ENCODE results near the gene MCM6. TPM values are rescaled to one million over a fixed set of nuclear protein-coding genes. Genes with fewer than 3 reads are reported as not detected.
"Not testable (repeated sequence)": the region's sequence is repeated elsewhere in the genome, so short reads cannot be mapped to it uniquely, and the experiment has no call there.

Gene MCM6
- polyA plus RNA-seq, 4 donors, result 58.1 to 69.4 (median 64.1) TPM

DNA sequence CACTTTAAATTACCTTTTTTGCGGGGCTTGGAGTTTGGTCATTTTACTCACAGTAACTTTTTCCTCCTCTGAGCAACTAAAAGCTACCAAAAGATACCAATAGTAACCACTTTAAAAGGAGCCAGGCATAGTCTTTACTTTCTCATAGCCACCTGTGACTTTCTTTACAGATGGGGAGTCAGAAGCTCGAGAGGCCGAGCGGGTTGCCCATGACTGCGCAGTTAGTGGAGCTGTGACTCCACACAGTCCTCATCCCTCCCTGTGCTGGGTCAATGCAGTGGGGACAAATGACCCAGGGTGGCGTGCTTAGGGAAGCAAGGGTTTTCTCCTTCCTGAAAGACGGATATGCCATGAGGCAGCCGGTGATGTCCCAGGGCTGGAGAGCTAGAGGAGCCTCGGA lies 51.1 kb downstream of the MCM6 start:
- DNase-seq (ENCODE audit: low read depth in 4 of 4, low spot score in 3 of 4), result no peak

DNA sequence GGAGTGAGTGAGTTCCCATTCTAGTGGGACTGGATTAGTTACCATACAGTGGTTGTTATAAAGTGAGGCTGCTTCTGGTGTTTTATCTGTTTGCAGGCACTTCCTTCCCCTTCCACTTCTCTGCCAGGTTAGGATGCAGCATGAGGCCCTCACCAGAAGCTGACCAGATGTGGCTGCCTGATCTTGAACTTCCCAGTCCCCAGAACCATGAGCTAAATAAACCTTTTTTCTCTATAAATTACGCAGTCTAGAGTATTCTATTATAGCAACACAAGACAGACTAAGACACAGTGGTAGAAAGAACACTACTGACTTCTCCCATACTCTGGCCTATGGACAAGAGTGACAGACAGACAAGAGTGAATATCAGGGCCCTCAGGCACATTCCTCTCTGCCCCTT lies 53.4 kb downstream of the MCM6 start:
- no peak for DNase-seq (ENCODE audit: low read depth in 4 of 4, low spot score in 3 of 4)

DNA sequence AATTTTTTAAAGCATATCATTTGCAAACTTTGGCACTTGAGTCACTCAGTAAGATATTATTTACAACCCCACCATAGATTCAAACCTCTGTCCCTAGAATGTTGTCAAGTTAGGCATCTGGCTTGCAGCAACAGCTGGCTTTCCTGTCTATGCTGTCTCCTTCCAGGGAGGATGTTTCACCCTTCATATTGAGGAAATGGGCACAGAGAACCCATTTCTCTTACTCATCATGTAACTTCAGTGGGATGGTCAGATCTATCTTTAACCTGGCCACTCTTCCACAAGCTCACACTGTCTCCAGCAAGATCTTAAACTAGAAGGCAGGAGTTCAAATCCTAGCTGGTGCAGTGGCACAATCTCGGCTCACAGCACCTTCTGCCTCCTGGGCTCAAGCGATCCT lies 55.1 kb downstream of the MCM6 start:
- no peak for DNase-seq (ENCODE audit: low read depth in 4 of 4, low spot score in 3 of 4)

DNA sequence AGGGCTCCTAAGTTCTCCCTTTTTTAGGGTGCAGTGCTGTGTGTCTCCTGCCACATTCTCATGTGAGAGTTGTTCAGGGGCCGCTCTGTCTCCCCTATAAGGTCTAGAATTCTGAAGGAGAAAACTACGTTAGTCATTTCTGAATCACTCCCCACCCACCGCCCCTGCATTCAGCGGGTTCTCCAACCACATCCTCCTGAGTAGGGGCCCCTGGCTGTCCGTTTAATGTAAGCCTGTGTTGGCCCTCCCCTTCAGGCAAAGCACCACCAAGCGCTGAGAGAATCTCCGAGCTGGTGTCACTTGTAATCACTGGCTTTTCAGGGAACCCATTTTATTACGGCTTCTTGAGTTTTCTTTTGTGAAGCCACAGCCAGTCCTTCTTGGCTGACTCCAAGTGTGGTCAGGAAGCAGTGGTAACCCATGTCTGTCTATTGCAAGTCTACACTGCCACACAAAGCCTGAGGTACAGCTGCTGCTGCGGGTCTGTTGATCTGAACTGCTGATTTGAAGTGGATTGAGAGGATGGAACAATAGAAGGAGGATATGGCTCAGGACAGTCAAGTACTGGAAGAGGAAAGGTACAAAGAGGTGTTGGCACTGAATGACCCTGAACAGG lies 56.1 kb downstream of the MCM6 start:
- DNase-seq (ENCODE audit: low read depth in 4 of 4, low spot score in 3 of 4), result no peak

DNA sequence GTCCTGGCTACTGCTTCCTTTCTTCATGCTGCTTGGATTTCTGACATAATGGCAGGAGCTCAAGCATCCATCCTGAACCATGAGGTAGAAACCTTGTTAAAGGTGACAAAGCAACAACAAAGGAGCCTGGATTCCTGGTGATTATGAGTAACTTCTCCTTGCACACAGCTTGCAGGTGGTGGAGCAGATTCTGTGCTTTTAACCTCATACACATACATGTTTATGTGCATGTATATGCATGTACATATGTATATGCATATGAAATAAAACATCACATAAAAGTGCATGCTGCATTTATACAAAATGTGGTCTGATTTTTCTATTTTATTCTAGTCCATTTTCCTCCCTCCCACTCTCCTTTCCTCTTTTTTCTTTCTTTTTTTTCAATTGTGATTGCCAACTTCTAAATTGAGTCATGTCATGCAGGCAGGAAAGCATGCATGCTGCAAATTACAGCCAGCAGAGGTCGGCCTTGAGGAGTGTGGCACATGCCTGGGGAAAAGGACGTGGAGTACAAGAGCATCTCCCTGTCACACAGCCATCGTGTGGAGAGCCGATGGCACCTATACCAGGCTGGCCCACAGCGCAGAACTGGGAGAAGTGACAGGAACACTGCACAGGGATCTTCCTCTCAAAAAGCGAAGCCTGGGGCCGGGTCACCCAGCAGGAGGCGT lies 57.2 kb downstream of the MCM6 start:
- DNase-seq (ENCODE audit: low read depth in 4 of 4, low spot score in 3 of 4), result no peak

DNA sequence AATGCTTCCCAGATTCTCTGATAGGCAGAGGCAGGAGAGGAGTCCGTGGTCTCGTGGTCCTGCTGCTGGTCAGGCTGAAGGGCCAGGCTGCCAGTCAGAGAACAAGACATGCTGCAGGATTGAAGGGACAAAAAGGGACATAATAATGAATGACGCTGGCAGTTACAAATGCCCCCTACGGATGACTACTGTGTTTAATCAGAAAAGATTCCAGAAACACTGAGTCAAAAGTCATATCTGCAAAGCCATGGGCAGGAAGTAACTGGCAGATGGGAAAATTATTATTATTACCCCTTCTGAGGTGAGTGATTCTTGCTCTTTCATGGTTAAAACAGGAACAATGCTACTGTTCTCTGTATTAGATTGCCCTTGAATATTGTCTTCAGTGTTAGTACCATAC lies 58.3 kb downstream of the MCM6 start:
- DNase-seq (ENCODE audit: low read depth in 4 of 4, low spot score in 3 of 4), result no peak

DNA sequence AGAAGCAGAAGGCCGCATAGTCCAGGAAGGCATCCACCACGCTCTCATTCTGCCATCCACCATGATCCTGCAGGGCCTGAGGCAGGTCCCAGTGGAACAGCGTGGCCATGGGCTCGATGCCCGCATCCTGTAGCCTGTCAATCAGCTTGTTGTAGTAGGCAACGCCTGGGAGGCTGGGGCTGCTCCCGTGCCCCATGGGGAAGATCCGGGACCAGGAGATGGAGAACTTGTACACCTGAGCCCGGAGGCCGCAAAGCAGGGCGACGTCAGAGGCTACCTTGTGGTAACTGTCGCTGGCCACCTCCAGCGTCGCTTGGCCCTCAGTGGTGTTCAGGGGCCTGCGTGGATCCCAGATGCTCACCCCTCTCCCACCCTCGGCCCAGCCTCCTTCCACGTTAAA lies 58.8 kb downstream of the MCM6 start:
- DNase-seq (ENCODE audit: low read depth in 4 of 4, low spot score in 3 of 4), result no peak

DNA sequence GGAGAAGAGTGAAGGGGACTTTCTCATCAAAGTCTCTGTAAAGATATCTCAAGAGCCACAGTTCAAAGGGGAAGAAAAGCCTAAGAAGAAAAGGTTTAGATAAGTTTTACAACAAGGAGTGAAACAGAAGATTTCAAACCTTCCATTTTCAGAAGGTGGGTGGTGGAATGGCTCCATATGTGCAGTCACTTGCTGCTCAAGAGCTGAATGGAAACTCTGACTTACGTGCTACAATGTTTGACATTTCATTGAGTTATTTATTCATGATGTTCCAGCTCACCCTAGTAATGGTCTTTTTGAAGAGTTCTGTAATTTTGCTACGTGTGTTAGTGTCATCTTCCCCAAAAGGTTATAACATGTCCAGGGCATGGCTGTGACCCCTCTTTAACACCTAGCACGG lies 61.0 kb downstream of the MCM6 start:
- DNase-seq (ENCODE audit: low read depth in 4 of 4, low spot score in 3 of 4), result no peak

DNA sequence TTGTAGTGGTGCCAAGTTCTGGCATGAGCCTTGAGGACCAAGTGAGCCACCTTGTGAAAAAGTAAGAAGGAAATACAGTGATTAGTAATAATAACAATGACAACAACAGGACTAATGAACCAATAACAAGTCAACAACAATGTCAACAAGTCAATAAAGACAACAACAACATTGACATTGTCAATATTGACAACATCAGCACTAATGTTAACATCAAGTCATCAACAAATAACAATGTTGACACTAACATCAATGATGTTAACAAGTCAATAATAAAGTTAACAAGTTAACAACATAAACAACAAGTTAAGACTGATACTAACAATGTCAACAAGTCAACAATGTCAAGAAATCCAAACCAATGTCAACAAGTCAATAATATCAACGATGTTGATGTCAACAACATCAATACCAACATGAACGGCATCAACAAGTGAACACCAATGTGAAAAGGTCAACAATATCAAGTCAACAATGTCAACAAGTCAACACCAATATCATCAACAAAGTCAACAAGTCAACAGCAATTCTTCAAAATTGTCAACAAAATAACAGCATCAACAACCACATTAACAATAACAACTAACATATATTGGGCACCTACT lies 63.2 kb downstream of the MCM6 start:
- no peak for DNase-seq (ENCODE audit: low read depth in 4 of 4, low spot score in 3 of 4)

DNA sequence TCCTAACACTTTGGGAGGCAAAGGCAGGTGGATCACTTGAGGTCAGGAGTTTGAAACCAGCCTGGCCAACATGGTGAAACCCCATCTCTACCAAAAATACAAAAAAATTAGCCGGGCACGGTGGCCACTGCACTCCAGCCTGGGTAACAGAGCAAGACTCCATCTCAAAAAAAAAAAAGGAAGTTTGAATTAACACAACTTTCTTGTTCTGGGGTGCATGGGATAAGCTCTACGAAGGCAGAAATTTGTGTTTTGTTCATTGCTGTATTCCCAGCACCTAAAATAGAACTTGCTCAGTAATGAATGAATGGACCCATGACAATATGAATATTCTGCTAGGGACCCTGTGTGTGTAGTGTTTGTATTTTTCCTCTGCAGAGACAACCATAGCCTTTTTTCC lies 68.4 kb downstream of the MCM6 start:
- DNase-seq (ENCODE audit: low read depth in 4 of 4, low spot score in 3 of 4), result not testable (repeated sequence)

DNA sequence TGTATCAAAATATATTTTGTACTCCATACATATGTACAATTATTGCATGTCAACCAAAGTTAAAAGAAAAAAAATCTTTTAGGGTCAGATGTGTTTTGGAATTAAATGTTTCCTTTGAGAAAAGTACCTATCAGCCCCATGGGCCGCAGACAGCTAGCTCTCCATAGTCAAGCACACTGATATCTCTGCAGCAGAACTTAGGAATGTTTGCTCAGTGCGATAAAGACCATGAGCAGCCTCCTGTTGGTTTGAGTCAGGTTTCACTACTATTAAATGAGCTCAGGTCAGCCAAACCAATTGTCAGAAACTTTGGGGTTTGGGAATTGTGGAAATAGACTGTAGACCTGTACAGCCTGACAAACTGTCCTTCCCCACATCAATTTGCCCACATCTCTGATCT lies 73.0 kb downstream of the MCM6 start:
- DNase-seq (ENCODE audit: low read depth in 4 of 4, low spot score in 3 of 4), result no peak

DNA sequence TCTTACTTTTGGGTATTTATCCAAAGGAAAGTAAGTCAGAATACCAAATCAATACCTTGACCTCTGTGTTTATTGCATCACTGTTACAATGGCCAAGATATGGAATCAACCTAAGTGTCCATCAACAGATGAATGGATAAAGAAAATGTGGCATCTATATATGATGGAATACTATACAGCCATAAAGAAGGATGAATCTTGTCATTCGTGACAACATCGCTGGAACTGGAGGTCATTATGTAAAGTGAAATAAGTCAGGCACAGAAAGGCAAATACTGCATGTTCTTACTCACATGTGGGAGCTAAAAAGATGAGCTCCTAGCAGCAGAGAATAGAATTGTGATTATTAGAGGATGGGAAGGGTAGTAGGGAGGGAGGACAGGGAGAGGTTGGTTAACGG lies 73.9 kb downstream of the MCM6 start:
- DNase-seq (ENCODE audit: low read depth in 4 of 4, low spot score in 3 of 4), result no peak

DNA sequence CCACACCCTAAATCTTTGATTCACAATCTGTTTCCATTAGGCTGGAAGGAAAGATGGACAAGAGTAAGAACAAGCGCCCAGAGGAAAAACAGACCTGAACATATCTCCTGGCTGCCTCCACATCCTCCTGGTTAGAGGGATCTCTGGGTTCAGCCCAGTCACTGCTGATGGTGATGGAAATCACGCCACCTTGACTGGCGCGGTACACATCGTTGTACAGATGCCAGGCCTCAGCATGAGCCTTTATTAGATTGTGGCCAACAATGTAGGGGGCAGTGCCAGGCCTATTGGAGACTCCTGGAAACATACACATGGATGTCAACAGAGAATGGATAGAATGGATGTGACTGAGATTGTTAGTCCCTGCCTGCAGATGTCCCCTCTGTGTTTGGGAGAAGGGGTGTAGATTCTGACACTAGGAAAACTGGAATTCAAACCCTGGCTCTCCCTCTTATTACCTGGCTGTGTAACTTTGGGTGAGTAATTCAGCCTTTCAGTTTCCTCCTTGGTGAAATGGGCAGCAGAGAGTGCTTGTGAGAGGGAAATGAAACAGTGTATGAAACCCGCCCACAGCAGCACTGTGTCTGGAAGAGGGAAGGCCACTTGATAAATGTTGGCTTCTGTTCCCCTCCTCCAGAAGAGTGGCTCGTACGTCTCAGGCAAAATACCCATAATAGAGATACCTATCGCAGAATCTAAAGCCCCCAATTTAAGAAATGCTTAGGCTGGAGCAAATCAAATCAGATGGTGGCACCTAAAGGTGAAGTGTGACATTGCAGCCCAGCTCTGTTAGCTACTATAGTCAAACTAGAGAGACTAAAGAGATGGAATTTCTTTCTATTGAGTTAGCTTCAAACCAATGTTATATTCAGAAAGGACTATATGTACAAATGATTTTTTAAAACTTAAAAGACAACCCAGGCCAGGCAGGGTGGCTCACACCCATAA lies 75.5 kb downstream of the MCM6 start:
- DNase-seq (ENCODE audit: low read depth in 4 of 4, low spot score in 3 of 4), result no peak

DNA sequence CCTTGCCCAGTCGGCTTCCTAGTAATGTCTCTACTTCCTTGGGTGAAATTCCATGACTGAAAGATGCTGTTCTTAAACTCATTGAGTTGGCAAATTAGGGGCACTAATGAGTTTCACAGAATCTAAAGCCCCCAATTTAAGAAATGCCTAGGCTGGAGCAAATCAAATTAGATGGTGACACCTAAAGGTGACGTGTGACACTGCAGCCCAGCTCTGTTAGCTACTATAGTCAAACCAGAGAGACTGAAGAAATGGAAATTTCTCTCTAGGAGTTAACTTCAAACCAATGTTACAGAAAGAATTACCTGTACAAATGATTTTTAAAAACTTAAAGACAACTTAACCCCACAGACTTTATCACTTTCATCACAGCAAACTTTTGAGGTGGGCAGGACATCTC lies 76.5 kb downstream of the MCM6 start:
- no peak for DNase-seq (ENCODE audit: low read depth in 4 of 4, low spot score in 3 of 4)

DNA sequence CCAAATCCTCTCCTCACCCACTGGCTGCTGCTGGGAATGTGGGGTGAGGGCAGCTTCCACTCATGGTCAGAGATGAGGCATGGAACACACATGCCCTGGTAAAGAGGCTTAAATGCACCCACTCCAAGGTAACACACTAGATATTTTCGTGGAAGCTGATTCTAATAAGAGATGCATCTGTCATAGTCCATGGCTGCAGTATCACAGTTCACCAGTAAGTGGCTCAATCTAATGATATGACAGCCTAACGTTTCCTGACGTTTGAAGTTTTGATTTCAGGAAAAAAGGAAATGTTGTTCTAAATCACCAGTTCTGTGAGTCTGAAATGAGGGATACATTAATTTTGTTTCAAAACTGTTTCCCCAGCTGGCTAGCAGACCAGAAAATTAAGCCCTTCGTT lies 77.5 kb downstream of the MCM6 start:
- DNase-seq (ENCODE audit: low read depth in 4 of 4, low spot score in 3 of 4), result no peak

DNA sequence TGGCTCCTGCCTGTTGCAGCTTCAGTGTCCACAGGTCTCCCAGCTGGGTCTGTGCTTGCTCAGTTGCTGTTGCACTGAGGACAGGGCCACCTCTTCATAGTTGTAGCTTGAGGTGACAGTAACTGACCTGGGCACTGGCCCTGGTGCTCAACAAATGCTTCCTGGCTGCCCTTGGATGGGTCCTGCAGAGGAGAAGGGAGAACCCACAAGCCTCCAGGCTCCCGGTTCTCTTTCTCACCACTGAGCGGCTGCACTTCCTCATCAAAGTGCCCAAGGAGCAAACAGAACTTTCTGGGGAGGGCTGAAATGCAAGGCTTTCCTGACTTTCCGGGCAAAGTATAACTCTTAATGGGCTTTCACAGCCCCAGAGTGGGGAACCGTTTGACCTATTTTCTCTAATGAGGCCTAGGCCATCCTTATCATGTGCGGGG lies 78.0 kb downstream of the MCM6 start:
- no peak for DNase-seq (ENCODE audit: low read depth in 4 of 4, low spot score in 3 of 4)

DNA sequence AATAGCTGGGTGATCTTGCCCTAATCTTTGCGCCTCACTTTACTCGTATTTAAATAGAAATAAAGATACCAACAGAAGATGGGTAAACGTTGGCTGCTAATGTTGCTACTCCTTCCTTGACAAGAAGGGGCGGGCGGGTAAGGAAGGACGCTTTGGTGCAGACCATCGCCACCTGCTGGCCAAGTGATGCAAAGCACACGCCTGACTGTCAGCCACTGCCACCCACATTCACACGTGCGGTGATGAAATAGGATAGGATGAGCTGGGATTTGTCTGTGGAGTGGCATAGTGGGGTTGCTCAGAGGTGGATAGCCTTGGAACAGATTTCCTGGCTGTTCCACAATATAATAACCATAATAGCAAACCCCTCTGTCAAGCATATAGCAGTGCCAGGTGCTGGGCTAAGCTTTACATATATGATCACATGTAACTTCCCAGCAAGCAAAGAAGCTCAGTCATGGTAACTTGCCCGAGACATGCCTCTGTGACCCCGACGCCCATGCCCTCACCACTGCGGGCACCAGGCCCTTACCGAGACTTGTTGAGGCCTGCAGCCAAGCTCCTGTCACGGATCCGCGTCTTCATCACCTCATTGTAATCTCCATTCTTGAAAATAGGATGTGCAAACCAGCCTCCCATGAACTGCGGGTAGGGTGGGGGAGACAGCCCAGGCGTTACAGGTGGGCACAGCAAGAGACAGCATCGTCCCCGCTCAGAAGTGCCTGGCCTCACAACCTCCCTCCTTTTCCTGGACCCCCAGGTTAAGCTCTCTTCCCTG lies 78.6 kb downstream of the MCM6 start:
- DNase-seq (ENCODE audit: low read depth in 4 of 4, low spot score in 3 of 4), result peak; percentile 18 to 47 (median 36)

DNA sequence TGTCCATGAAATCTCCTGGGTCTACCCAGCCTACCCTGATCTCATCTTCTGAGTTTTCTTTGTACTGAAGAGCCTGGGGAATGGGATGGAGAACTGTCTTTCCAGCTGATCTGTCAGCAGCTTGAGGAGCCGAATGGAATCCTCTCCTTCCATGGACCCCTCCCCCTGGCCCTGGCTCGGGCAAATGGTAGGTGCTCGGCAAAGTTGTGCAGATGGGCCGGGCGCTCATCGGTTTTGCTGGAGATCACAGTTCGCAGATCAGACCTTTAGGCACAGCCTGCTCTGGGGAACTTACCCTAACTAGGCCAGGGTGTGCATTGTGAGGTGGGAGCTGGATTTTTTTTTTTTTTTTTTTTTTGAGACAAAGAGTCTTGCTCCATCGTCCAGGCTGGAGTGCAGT lies 79.6 kb downstream of the MCM6 start:
- DNase-seq (ENCODE audit: low read depth in 4 of 4, low spot score in 3 of 4), result no peak

DNA sequence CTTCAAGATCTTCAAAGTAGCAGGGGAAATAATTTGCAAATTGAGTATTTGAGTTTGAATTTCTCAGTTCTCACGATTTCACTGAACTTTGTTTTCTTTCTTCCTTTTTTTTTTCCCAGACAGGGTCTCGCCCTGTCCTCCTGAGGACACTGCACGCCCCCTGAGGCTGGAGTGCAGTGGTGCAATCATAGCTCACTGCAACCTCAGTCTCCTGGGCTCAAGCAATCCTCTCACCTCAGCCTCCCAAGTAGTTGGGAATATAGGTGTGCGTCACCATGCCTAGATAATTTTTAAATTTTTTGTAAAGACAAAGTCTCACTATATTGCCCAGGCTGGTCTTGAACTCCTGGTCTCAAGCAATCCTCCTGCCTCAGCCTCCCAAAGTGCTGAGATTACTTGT lies 80.6 kb downstream of the MCM6 start:
- DNase-seq (ENCODE audit: low read depth in 4 of 4, low spot score in 3 of 4), result not testable (repeated sequence)

DNA sequence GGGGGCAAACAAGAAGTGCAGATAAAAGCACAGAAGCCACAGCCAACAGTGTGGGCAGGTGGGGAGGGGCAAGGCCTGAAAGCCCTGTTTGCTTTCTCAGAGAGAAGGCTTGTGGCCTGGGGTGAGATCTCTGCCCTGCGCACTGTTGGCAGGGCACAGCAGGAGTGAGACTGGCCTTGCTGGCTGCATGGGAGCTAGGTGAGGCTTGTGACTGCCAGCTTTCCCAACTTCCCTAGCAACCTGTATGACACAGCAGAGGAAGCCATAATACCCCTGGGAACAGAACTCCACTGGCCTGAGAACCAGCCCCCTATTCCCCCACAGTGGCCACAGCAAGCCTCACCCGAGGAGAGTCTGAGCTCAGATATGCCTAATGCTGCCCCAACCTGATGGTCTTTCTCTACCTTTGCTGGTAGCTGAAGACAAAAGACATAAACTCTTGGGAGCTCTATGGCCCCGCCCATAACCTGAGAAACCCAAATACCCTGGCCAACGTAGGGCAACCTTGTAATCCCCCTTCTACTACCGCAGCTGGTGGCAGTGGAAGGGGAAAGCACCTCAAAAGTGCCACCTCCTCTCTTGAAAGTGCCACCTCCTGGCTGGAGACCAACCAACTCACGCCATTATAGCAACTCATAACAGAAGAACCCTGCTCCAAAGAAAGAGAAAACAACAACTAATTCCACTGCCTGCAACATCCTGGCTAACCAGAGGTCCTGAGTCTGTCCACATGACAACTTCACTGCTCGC lies 83.7 kb downstream of the MCM6 start:
- no peak for DNase-seq (ENCODE audit: low read depth in 4 of 4, low spot score in 3 of 4)

Data from right renal pelvis (tissue), 4 donors.